Measurements from ENCODE around the gene NT5DC3.

The NT5DC3 gene

GRCh38 chr12:103773109-103773910 is 67.7 kb downstream of the NT5DC3 start:
- no peaks in the 10 kb centered on the region for H3K27me3 ChIP-seq (ENCODE audit: control insufficient read depth, insufficient read depth, low read length)
- H3K9ac ChIP-seq (ENCODE audit: low read length): no peak overlapping the region
- peaks cover 12% of the 10 kb centered on the region for H3K4me1 ChIP-seq (ENCODE audit: control insufficient read depth, low read depth, low read length)
- no peaks in the 10 kb centered on the region for H3K9me3 ChIP-seq (ENCODE audit: control insufficient read depth, low read depth, low read length)
- H3K36me3 ChIP-seq (ENCODE audit: control insufficient read depth, low read depth, low read length): peaks cover 18% of the 10 kb centered on the region
- no peak overlapping the region for H3K27ac ChIP-seq (ENCODE audit: low read length)
- H3K4me3 ChIP-seq (ENCODE audit: low read length): no peak overlapping the region

DNA sequence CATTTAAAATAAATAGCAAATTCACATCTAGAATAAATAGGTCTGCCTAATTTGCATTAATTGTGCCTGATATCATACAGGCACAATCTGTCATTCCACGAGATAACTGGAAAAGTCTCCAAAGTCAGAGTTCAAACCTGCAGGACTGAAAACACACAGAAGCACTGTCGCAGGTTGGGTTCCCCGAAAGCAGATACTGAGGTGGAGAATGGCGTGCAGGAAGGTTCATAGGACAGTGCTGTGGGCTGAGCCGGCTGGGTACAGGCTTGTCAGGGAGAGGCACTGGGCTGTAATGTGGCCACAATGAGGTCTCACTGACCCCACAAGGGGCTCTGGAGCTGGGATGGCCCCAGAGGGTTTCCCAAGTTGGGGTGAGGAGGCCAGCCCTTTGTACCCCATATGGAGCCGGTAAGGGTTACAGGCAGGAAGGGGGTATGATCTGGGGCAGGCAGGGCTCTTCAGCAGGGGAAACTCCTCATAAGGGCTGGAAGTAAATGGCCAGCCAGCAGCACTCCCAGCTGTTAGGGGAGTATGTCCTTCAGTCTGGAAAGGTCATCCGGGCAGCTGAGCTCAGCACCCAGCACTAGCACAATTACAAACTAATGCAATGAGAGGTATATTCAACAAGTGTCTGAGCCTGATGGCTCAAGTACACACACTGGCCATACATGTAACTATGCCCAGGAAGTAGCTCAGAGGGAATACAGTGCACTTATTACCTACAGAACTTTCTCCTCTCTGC is 68.5 kb downstream of the NT5DC3 start:
- no peak overlapping the region for H3K27ac ChIP-seq (ENCODE audit: low read length)

DNA sequence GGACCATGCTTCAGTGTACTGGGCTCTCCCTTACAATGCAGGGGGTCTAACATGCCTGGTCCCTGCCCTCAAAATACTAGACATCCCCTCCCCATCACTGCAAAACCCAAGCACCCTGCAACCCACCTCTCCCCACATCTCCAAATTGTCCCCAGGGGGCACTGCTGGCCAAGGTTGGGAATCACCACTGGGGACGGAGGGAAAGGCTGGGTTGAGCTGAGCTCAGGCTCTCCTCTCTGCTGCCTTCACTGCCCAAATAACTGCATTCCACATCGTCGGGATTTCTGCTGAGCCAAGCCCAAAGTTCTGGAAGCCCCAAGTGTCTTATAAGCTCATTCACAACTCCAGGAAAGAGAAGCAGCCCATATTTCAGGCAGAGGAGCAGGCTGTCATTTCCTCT is 69.6 kb downstream of the NT5DC3 start:
- Histone ChIP-seq H3K9me3 (ENCODE audit: control insufficient read depth, low read depth, low read length) (no peaks in the 10 kb centered on the region), H3K4me1 (ENCODE audit: control insufficient read depth, low read depth, low read length) (peaks cover 12% of the 10 kb centered on the region), H3K4me3 (ENCODE audit: low read length) (no peak overlapping the region), H3K27me3 (ENCODE audit: control insufficient read depth, insufficient read depth, low read length) (no peaks in the 10 kb centered on the region), H3K9ac (ENCODE audit: low read length) (no peak overlapping the region), H3K36me3 (ENCODE audit: control insufficient read depth, low read depth, low read length) (peaks cover 5% of the 10 kb centered on the region), H3K27ac (ENCODE audit: low read length) (no peak overlapping the region)

More for the DNA sequence above, 68.5 kb downstream of the NT5DC3 start:
- H3K27me3 ChIP-seq (ENCODE audit: control insufficient read depth, insufficient read depth, low read length): no peaks in the 10 kb centered on the region
- no peak overlapping the region for H3K4me3 ChIP-seq (ENCODE audit: low read length)
- no peak overlapping the region for H3K9ac ChIP-seq (ENCODE audit: low read length)
- H3K36me3 ChIP-seq (ENCODE audit: control insufficient read depth, low read depth, low read length): peaks cover 14% of the 10 kb centered on the region
- H3K4me1 ChIP-seq (ENCODE audit: control insufficient read depth, low read depth, low read length): peaks cover 12% of the 10 kb centered on the region
- no peaks in the 10 kb centered on the region for H3K9me3 ChIP-seq (ENCODE audit: control insufficient read depth, low read depth, low read length)

DNA sequence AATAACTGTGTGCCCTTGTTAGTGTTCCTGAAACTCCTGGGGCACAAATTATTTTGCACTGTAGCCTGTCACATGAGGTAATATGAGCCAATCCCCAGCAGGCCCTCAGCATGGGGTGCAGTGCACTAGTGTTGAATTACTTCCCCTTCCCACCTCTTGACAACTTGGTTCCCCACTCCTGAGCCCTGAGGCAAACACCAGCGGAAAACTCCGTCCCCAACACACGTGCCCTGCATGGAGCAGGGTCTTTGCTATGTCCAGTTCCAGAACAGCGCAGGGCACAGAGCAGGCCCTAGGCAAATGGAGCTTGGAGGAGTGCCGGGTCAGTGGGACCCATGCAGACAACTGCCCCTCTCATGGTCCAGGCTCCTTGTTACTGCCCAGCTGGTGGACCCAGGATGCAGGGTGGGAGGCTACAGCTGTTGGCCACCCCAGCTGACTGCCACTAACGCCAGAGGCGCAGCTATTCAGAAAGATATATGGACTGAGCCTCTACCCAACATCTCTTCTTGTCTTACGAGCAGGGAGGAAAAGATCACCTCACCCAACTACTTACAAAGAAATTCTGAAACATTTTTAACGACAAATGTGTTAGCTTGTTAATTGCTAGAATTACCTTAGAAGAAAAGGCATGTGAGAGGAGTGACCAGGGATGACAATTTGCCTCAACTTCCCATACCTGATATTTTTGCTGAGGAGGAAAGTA is 71.6 kb downstream of the NT5DC3 start:
- H3K4me1 ChIP-seq (ENCODE audit: control insufficient read depth, low read depth, low read length): peaks cover 12% of the 10 kb centered on the region
- H3K9ac ChIP-seq (ENCODE audit: low read length): no peak overlapping the region
- no peaks in the 10 kb centered on the region for H3K36me3 ChIP-seq (ENCODE audit: control insufficient read depth, low read depth, low read length)
- H3K27ac ChIP-seq (ENCODE audit: low read length): no peak overlapping the region
- H3K9me3 ChIP-seq (ENCODE audit: control insufficient read depth, low read depth, low read length): no peaks in the 10 kb centered on the region
- H3K4me3 ChIP-seq (ENCODE audit: low read length): no peak overlapping the region
- no peaks in the 10 kb centered on the region for H3K27me3 ChIP-seq (ENCODE audit: control insufficient read depth, insufficient read depth, low read length)

- peaks cover 12% of the 10 kb centered on the region for H3K4me1 ChIP-seq (ENCODE audit: control insufficient read depth, low read depth, low read length)
- H3K4me3 ChIP-seq (ENCODE audit: low read length): no peak overlapping the region
- no peaks in the 10 kb centered on the region for H3K27me3 ChIP-seq (ENCODE audit: control insufficient read depth, insufficient read depth, low read length)
- no peaks in the 10 kb centered on the region for H3K9me3 ChIP-seq (ENCODE audit: control insufficient read depth, low read depth, low read length)
- no peak overlapping the region for H3K9ac ChIP-seq (ENCODE audit: low read length)
- no peak overlapping the region for H3K27ac ChIP-seq (ENCODE audit: low read length)
- H3K36me3 ChIP-seq (ENCODE audit: control insufficient read depth, low read depth, low read length): no peaks in the 10 kb centered on the region
Measured at GRCh38 chr12:103768467-103769123, 72.4 kb downstream of the NT5DC3 start.

- no peaks in the 10 kb centered on the region for H3K36me3 ChIP-seq (ENCODE audit: control insufficient read depth, low read depth, low read length)
- peaks cover 12% of the 10 kb centered on the region for H3K4me1 ChIP-seq (ENCODE audit: control insufficient read depth, low read depth, low read length)
- no peak overlapping the region for H3K27ac ChIP-seq (ENCODE audit: low read length)
- H3K4me3 ChIP-seq (ENCODE audit: low read length): no peak overlapping the region
- no peaks in the 10 kb centered on the region for H3K27me3 ChIP-seq (ENCODE audit: control insufficient read depth, insufficient read depth, low read length)
- H3K9ac ChIP-seq (ENCODE audit: low read length): no peak overlapping the region
- no peaks in the 10 kb centered on the region for H3K9me3 ChIP-seq (ENCODE audit: control insufficient read depth, low read depth, low read length)
Measured at GRCh38 chr12:103766028-103766427, 75.0 kb downstream of the NT5DC3 start.

DNA sequence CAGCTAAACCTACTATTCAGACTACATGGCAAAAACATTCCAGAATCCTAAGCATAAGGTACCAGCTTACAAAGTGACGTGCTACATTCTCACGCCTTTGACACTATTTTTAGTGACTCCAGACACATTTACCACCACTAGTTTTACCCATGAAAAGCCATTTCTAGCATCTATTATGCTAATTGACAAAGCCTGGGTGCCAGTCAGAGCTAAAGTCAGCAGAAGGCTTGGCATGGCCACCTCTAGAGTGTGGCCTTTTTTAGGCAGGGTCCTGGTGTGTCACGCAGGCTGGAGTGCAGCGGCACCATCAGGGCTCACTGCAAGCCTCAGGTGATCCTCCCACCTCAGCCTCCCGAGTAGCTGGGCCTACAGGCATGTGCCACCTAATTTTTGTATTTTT is 75.7 kb downstream of the NT5DC3 start:
- H3K36me3 ChIP-seq (ENCODE audit: control insufficient read depth, low read depth, low read length): no peaks in the 10 kb centered on the region
- H3K27ac ChIP-seq (ENCODE audit: low read length): no peak overlapping the region
- H3K9me3 ChIP-seq (ENCODE audit: control insufficient read depth, low read depth, low read length): no peaks in the 10 kb centered on the region
- H3K9ac ChIP-seq (ENCODE audit: low read length): no peak overlapping the region
- peaks cover 12% of the 10 kb centered on the region for H3K4me1 ChIP-seq (ENCODE audit: control insufficient read depth, low read depth, low read length)
- no peaks in the 10 kb centered on the region for H3K27me3 ChIP-seq (ENCODE audit: control insufficient read depth, insufficient read depth, low read length)
- H3K4me3 ChIP-seq (ENCODE audit: low read length): no peak overlapping the region

- Histone ChIP-seq H3K27ac (ENCODE audit: low read length) (no peak overlapping the region), H3K4me1 (ENCODE audit: control insufficient read depth, low read depth, low read length) (no peaks in the 10 kb centered on the region), H3K4me3 (ENCODE audit: low read length) (no peak overlapping the region), H3K9me3 (ENCODE audit: control insufficient read depth, low read depth, low read length) (no peaks in the 10 kb centered on the region), H3K36me3 (ENCODE audit: control insufficient read depth, low read depth, low read length) (no peaks in the 10 kb centered on the region), H3K27me3 (ENCODE audit: control insufficient read depth, insufficient read depth, low read length) (no peaks in the 10 kb centered on the region), H3K9ac (ENCODE audit: low read length) (no peak overlapping the region)
Measured at GRCh38 chr12:103762473-103762872, 78.6 kb downstream of the NT5DC3 start.

GRCh38 chr12:103758310-103759089 is 82.5 kb downstream of the NT5DC3 start:
- Histone ChIP-seq H3K4me3 (ENCODE audit: low read length) (no peak overlapping the region), H3K9ac (ENCODE audit: low read length) (no peak overlapping the region), H3K27ac (ENCODE audit: low read length) (no peak overlapping the region), H3K9me3 (ENCODE audit: control insufficient read depth, low read depth, low read length) (no peaks in the 10 kb centered on the region), H3K36me3 (ENCODE audit: control insufficient read depth, low read depth, low read length) (no peaks in the 10 kb centered on the region), H3K4me1 (ENCODE audit: control insufficient read depth, low read depth, low read length) (no peaks in the 10 kb centered on the region), H3K27me3 (ENCODE audit: control insufficient read depth, insufficient read depth, low read length) (no peaks in the 10 kb centered on the region)

GRCh38 chr12:103757248-103757647 is 83.8 kb downstream of the NT5DC3 start:
- no peaks in the 10 kb centered on the region for H3K36me3 ChIP-seq (ENCODE audit: control insufficient read depth, low read depth, low read length)
- H3K4me1 ChIP-seq (ENCODE audit: control insufficient read depth, low read depth, low read length): no peaks in the 10 kb centered on the region
- no peaks in the 10 kb centered on the region for H3K27me3 ChIP-seq (ENCODE audit: control insufficient read depth, insufficient read depth, low read length)
- H3K9me3 ChIP-seq (ENCODE audit: control insufficient read depth, low read depth, low read length): no peaks in the 10 kb centered on the region
- no peak overlapping the region for H3K9ac ChIP-seq (ENCODE audit: low read length)
- H3K4me3 ChIP-seq (ENCODE audit: low read length): no peak overlapping the region
- no peak overlapping the region for H3K27ac ChIP-seq (ENCODE audit: low read length)

All from iPS-18a (cell line).